HepG2 (cell line): ENCODE measurements around the gene ANKS4B. TPM values are rescaled to one million over a fixed set of nuclear protein-coding genes. Genes with fewer than 3 reads are reported as not detected.

Source experiments
- BORCS8-MEF2B ChIP-seq: sonication (generic); formaldehyde crosslinking; IDR thresholded peaks from 2 replicates; pipeline ENCODE4 v1.8.0; 2022; ENCODE audit warnings: mild to moderate bottlenecking, missing genetic modification reagents
- FOXP4 ChIP-seq: sonication (generic); formaldehyde crosslinking; IDR thresholded peaks from 2 replicates; pipeline ENCODE4 v1.4.0; 2020; ENCODE audit warnings: missing genetic modification reagents
- HOXA5 ChIP-seq: sonication (generic); formaldehyde crosslinking; IDR thresholded peaks from 2 replicates; pipeline ENCODE4 v1.4.0; 2020; ENCODE audit warnings: missing genetic modification reagents
- RFX1 ChIP-seq: fragments of 450-650 bp; IDR thresholded peaks from 2 replicates; pipeline ENCODE4 v1.6.1; 2017
- SIX1 ChIP-seq: sonication (generic); formaldehyde crosslinking; IDR thresholded peaks from 2 replicates; pipeline ENCODE4 v1.4.0; 2020; ENCODE audit warnings: missing genetic modification reagents, borderline replicate concordance
- SYNCRIP ChIP-seq: fragments of 200-400 bp; formaldehyde crosslinking; IDR thresholded peaks from 2 replicates; pipeline ENCODE4 v1.6.1; 2018; ENCODE audit warnings: mild to moderate bottlenecking, low read depth, low read length; ENCODE audit not compliant: insufficient read depth
- TFDP2 ChIP-seq: sonication (generic); formaldehyde crosslinking; IDR thresholded peaks from 2 replicates; pipeline ENCODE4 v1.4.0; 2020; ENCODE audit warnings: missing genetic modification reagents
- ZBTB40 ChIP-seq, 2 experiments: fragments of 450-650 bp in 1 of 2; sonication (generic) in 1 of 2; formaldehyde crosslinking in 1 of 2; IDR thresholded peaks; 2 replicates each; pipeline versions ENCODE4 v1.6.1 to v1.8.0; 2016 to 2022; ENCODE audit warnings: antibody characterized with exemption in 1 of 2, mild to moderate bottlenecking in 1 of 2, missing genetic modification reagents in 1 of 2
- ZGPAT ChIP-seq: IDR thresholded peaks from 2 replicates; pipeline ENCODE4 v1.6.1; 2016; ENCODE audit warnings: mild to moderate bottlenecking
- ZNF12 ChIP-seq: sonication (generic); formaldehyde crosslinking; IDR thresholded peaks from 2 replicates; pipeline ENCODE4 v1.5.0; 2020; ENCODE audit warnings: missing genetic modification reagents
- ZNF205 ChIP-seq: IDR thresholded peaks from 2 replicates; pipeline ENCODE4 v1.6.1; 2018; ENCODE audit warnings: missing biosample characterization, missing genetic modification reagents
- ZNF331 ChIP-seq: sonication (generic); formaldehyde crosslinking; IDR thresholded peaks from 2 replicates; pipeline ENCODE4 v1.4.0; 2020; ENCODE audit warnings: missing genetic modification reagents
- ZNF546 ChIP-seq: sonication (generic); formaldehyde crosslinking; conservative IDR thresholded peaks from 2 replicates; pipeline ENCODE4 v1.8.1; 2023; ENCODE audit warnings: mild to moderate bottlenecking, missing genetic modification reagents
- ZSCAN29 ChIP-seq: sonication (generic); formaldehyde crosslinking; conservative IDR thresholded peaks from 2 replicates; pipeline ENCODE4 v1.4.0; 2020; ENCODE audit warnings: mild to moderate bottlenecking, missing genetic modification reagents
- polyA plus RNA-seq, 8 experiments: library from polyadenylated mRNA; depleted of rRNA in 3 of 8; stranded (reverse) in 7 of 8; unstranded in 1 of 8; fragments of >200 nt; fragmentation: Illumina TruSeq in 4 of 8; extraction: Trizol in 4 of 8; gene quantifications; 2 replicates each; pipeline versions ENCODE4 v1.2.1 to v1.2.3, GENCODE V29; 2011 to 2016; ENCODE audit warnings: low read depth in 4 of 8, missing spikeins in 1 of 8, mixed read lengths in 1 of 8; ENCODE audit not compliant: insufficient read depth in 1 of 8
- total RNA-seq, 5 experiments: library from RNA; depleted of rRNA; stranded (reverse); fragments of >200 nt; fragmentation: Illumina TruSeq; extraction: Trizol; gene quantifications; 2 replicates each; pipeline ENCODE4 v1.2.3, GENCODE V29; 2016; ENCODE audit warnings: low read depth in 1 of 5

The ANKS4B gene
- total and polyA plus RNA-seq, 2 of the 13 experiments (the other 11 are each of a cell fraction or from before 2014, with no cell fraction given): 6.5 to 30.0 TPM

- TF ChIP-seq ZGPAT (peak; percentile 97), SYNCRIP (no peak), ZNF12 (CRISPR knock-in tag) (peak; percentile 70; the same call in 1 of the 2 replicates), HOXA5 (CRISPR knock-in tag) (peak; percentile 84; the same call in 1 of the 2 replicates), FOXP4 (CRISPR knock-in tag) (peak; percentile 90), TFDP2 (peak; percentile 60), BORCS8-MEF2B (CRISPR knock-in tag) (peak; percentile 25; the same call in 1 of the 2 replicates), RFX1 (no peak), ZNF205 (CRISPR knock-in tag) (peak; percentile 76; the same call in 1 of the 2 replicates), ZNF546 (CRISPR knock-in tag) (no peak), SIX1 (CRISPR knock-in tag) (peak; percentile 64; the same call in 1 of the 2 replicates), ZNF331 (peak; percentile 94; the same call in 1 of the 2 replicates), ZSCAN29 (CRISPR knock-in tag) (peak; percentile 80; the same call in 1 of the 2 replicates), ZBTB40 (IDR thresholded peaks at IDR 0.05) (0 out of 2 replicates have a peak, but pooled peaks have one; percentile 4), ZBTB40 (CRISPR knock-in tag; IDR thresholded peaks at IDR 0.05) (peak; percentile 3; the same call in 1 of the 2 replicates)
Measured at GRCh38 chr16:21260870-21261791, 27.6 kb downstream of the ANKS4B start (continued).
